Naive thymus-derived CD8-positive, alpha-beta T cell (primary cell): ENCODE results near the gene CLTA. TPM values are rescaled to one million over a fixed set of nuclear protein-coding genes. Genes with fewer than 3 reads are reported as not detected.

ENCODE experiments used
- ATAC-seq, 2 donors: fragments of 150-1000 bp; cut with Tn5 transposase in 1 of 2; sonication (Bioruptor Pico), chemical (Tn5 transposase) in 1 of 2; 1 replicate in 1 of 2; 2 replicates in 1 of 2; pipeline ENCODE4 v1.10.0; 2021; ENCODE audit warnings: mild to moderate bottlenecking in 2 of 2, moderate library complexity in 2 of 2
- POLR2A ChIA-PET: fragments of 350-600 bp; sonication (Branson Sonifier 250); formaldehyde crosslinking; loops from one replicate; lab custom pipeline; 2021; ENCODE audit warnings: antibody characterized with exemption; lab: Charles Lee
- DNase-seq, 10 donors: peaks; one replicate each; pipeline versions ENCODE4 v3.0.0 to v3.0.0-alpha.2; 2020 to 2022
- H3K27ac Mint-ChIP-seq, 10 donors: one replicate each; pipeline ENCODE4 v1.8.0; 2020 to 2022; ENCODE audit warnings: mild to moderate bottlenecking in 10 of 10, mixed read lengths in 10 of 10, moderate library complexity in 4 of 10, inconsistent platforms in 1 of 10
- H3K27me3 Mint-ChIP-seq, 5 donors: one replicate each; pipeline ENCODE4 v1.8.0; 2021 to 2022; ENCODE audit warnings: mixed read lengths in 5 of 5
- H3K36me3 Mint-ChIP-seq, 3 donors: one replicate each; pipeline ENCODE4 v1.8.0; 2020 to 2022; ENCODE audit warnings: mixed read lengths in 3 of 3, mild to moderate bottlenecking in 2 of 3, inconsistent platforms in 1 of 3
- H3K4me1 Mint-ChIP-seq, 4 donors: one replicate each; pipeline ENCODE4 v1.8.0; 2021 to 2022; ENCODE audit warnings: mixed read lengths in 4 of 4
- H3K4me3 Mint-ChIP-seq, 10 donors: one replicate each; pipeline ENCODE4 v1.8.0; 2020 to 2022; ENCODE audit warnings: mild to moderate bottlenecking in 10 of 10, mixed read lengths in 10 of 10, moderate library complexity in 6 of 10, inconsistent platforms in 1 of 10
- H3K9me3 Mint-ChIP-seq, 9 donors: one replicate each; pipeline ENCODE4 v1.8.0; 2020 to 2022; ENCODE audit warnings: mixed read lengths in 9 of 9, mild to moderate bottlenecking in 3 of 9, inconsistent platforms in 1 of 9, moderate library complexity in 1 of 9
- polyA plus RNA-seq, 3 donors: library from polyadenylated mRNA; unstranded; fragments of 300-500 nt; fragmentation: Illumina TruSeq; gene quantifications; one replicate each; pipeline ENCODE4 v1.2.3, GENCODE V29; 2021
- total RNA-seq, 8 experiments: library from RNA in 2 of 8; stranded (reverse) in 2 of 8; gene quantifications; one replicate each; pipeline ENCODE4 v1.2.3 and lab custom pipeline; 2021 to 2026

Gene CLTA
- total RNA-seq: 10 to 100 TPM; 56.7 to 59.0 TPM
- 10 to 100 TPM; 60.8 to 84.5 (median 71.0) TPM for polyA plus RNA-seq
- 22.1 to 106 (median 50.6) reads per million in 6 experiments for total RNA-seq (lab: John Stamatoyannopoulos, UW)

- DNase-seq (peak; percentile 82 to 98 (median 94)), ATAC-seq (peak; percentile 97 to 98)
- H3K27me3 Mint-ChIP-seq: peaks cover 0 to 5% (median 0%) of the 10 kb centered on the region in 5 donors
- peak within 1 kb of the TSS; percentile 88 to 99 (median 96) for H3K4me3 Mint-ChIP-seq
- peaks cover 0 to 23% (median 1%) of the 10 kb centered on the region in 3 donors for H3K36me3 Mint-ChIP-seq
- POLR2A ChIA-PET: interaction anchor here (0.6 to 2.3 kb wide), 16 partner anchors 11 to 538 kb away, joined by 3 to 14 read pairs (median 4); partner anchors contain the start of genes GLIPR2, GNE, RECK and RNF38
- H3K27ac Mint-ChIP-seq: peak within 1 kb of the TSS; percentile 62 to 98 (median 94)
- peaks cover 32 to 62% (median 47%) of the 10 kb centered on the region in 4 donors for H3K4me1 Mint-ChIP-seq
- no peaks in the 10 kb centered on the region for H3K9me3 Mint-ChIP-seq
Observed at GRCh38 chr9:36190388-36191289, at the start of gene CLTA. Gene CLTA (plus strand): TSS chr9:36190921. CDS start chr9:36191057, 136 bp downstream.

GRCh38 chr9:36141288-36141687 is 49.4 kb upstream of the CLTA start:
- no peak for ATAC-seq
- POLR2A ChIA-PET: interaction anchor here (0.6 to 1.6 kb wide), 4 partner anchors 9 to 25 kb away, joined by 3 to 7 read pairs (median 5); no protein-coding TSS in a partner anchor

GRCh38 chr9:36141761-36142160 is 49.0 kb upstream of the CLTA start:
- Mint-ChIP-seq H3K4me3 (peak overlapping the region in 9 of 10 donors; percentile 26 to 95 (median 91)), H3K36me3 (peaks cover 10 to 15% (median 14%) of the 10 kb centered on the region in 3 donors), H3K27ac (peak overlapping the region; percentile 74 to 100 (median 88)), H3K4me1 (peaks cover 76 to 97% (median 95%) of the 10 kb centered on the region in 4 donors), H3K27me3 (no peaks in the 10 kb centered on the region), H3K9me3 (peaks cover 0 to 18% (median 10%) of the 10 kb centered on the region in 9 donors)
- ATAC-seq (no peak), DNase-seq (no peak)
- POLR2A ChIA-PET: interaction anchor here (1.0 to 1.6 kb wide), 4 partner anchors 9 to 25 kb away, joined by 3 to 7 read pairs (median 5); no protein-coding TSS in a partner anchor

More at GRCh38 chr9:36141288-36141687, 49.4 kb upstream of the CLTA start:
- Mint-ChIP-seq H3K27ac (peak overlapping the region in 8 of 10 donors; percentile 55 to 100 (median 86)), H3K9me3 (peaks cover 0 to 16% (median 9%) of the 10 kb centered on the region in 9 donors), H3K36me3 (peaks cover 8 to 13% (median 12%) of the 10 kb centered on the region in 3 donors), H3K4me1 (peaks cover 74 to 94% (median 93%) of the 10 kb centered on the region in 4 donors), H3K4me3 (peak overlapping the region; percentile 31 to 95 (median 90)), H3K27me3 (no peaks in the 10 kb centered on the region)
- no peak for DNase-seq

- DNase-seq (no peak), ATAC-seq (peak in 1 of 2 donors; percentile 24)
- H3K4me1 Mint-ChIP-seq: peaks cover 72 to 98% (median 97%) of the 10 kb centered on the region in 4 donors
- no peaks in the 10 kb centered on the region for H3K27me3 Mint-ChIP-seq
- POLR2A ChIA-PET: interaction anchor here (0.6 to 1.6 kb wide), 5 partner anchors 8 to 987 kb away, joined by 3 to 7 read pairs (median 3); no protein-coding TSS in a partner anchor
- H3K9me3 Mint-ChIP-seq: peaks cover 0 to 19% (median 12%) of the 10 kb centered on the region in 9 donors
- peak overlapping the region; percentile 77 to 95 (median 90) for H3K4me3 Mint-ChIP-seq
- peak overlapping the region; percentile 94 to 100 (median 97) for H3K27ac Mint-ChIP-seq
- peaks cover 11 to 20% (median 14%) of the 10 kb centered on the region in 3 donors for H3K36me3 Mint-ChIP-seq
Observed at GRCh38 chr9:36142510-36143244, 48.0 kb upstream of the CLTA start.

GRCh38 chr9:36143245-36143641 is 47.5 kb upstream of the CLTA start:
- Mint-ChIP-seq H3K27ac (peak overlapping the region; percentile 94 to 100 (median 97)), H3K4me3 (peak overlapping the region; percentile 77 to 95 (median 88)), H3K9me3 (peaks cover 0 to 19% (median 12%) of the 10 kb centered on the region in 9 donors), H3K36me3 (peaks cover 11 to 20% (median 14%) of the 10 kb centered on the region in 3 donors), H3K4me1 (peaks cover 70 to 98% (median 96%) of the 10 kb centered on the region in 4 donors), H3K27me3 (no peaks in the 10 kb centered on the region)
- DNase-seq: no peak
- no peak for ATAC-seq
- POLR2A ChIA-PET: interaction anchor here (0.6 to 2.2 kb wide), 5 partner anchors 8 to 48 kb away, joined by 3 to 13 read pairs (median 7); partner anchors contain the start of gene CLTA

GRCh38 chr9:36144309-36145232 is 46.1 kb upstream of the CLTA start:
- peaks cover 0 to 19% (median 12%) of the 10 kb centered on the region in 9 donors for H3K9me3 Mint-ChIP-seq
- H3K36me3 Mint-ChIP-seq: peaks cover 11 to 20% (median 14%) of the 10 kb centered on the region in 3 donors
- H3K4me1 Mint-ChIP-seq: peaks cover 59 to 96% (median 92%) of the 10 kb centered on the region in 4 donors
- peak overlapping the region; percentile 94 to 100 (median 97) for H3K27ac Mint-ChIP-seq
- ATAC-seq (peak; percentile 33 to 61), DNase-seq (no peak)
- POLR2A ChIA-PET: interaction anchor here (1.1 to 2.2 kb wide), 6 partner anchors 8 to 46 kb away, joined by 3 to 13 read pairs (median 5); partner anchors contain the start of genes CLTA and GLIPR2
- H3K27me3 Mint-ChIP-seq: no peaks in the 10 kb centered on the region
- H3K4me3 Mint-ChIP-seq: peak overlapping the region; percentile 77 to 95 (median 88)

GRCh38 chr9:36145970-36146369 is 44.8 kb upstream of the CLTA start:
- DNase-seq: no peak
- no peaks in the 10 kb centered on the region for H3K27me3 Mint-ChIP-seq
- ATAC-seq: no peak
- peaks cover 11 to 21% (median 14%) of the 10 kb centered on the region in 3 donors for H3K36me3 Mint-ChIP-seq
- H3K27ac Mint-ChIP-seq: peak overlapping the region in 9 of 10 donors; percentile 0 to 100 (median 97)
- H3K4me3 Mint-ChIP-seq: peak overlapping the region in 9 of 10 donors; percentile 27 to 93 (median 85)
- peaks cover 0 to 19% (median 12%) of the 10 kb centered on the region in 9 donors for H3K9me3 Mint-ChIP-seq
- POLR2A ChIA-PET: no interaction called here
- peaks cover 56 to 96% (median 92%) of the 10 kb centered on the region in 4 donors for H3K4me1 Mint-ChIP-seq

- DNase-seq: no peak
- POLR2A ChIA-PET: interaction anchor here (0.6 to 3.8 kb wide), 2 partner anchors 9 to 187 kb away, joined by 3 to 19 read pairs; partner anchors contain the start of gene GLIPR2
- H3K9me3 Mint-ChIP-seq: peaks cover 0 to 19% (median 12%) of the 10 kb centered on the region in 9 donors
- H3K4me3 Mint-ChIP-seq: peak overlapping the region in 4 of 10 donors; percentile 14 to 79 (median 34)
- peak overlapping the region in 7 of 10 donors; percentile 58 to 97 (median 80) for H3K27ac Mint-ChIP-seq
- no peak for ATAC-seq
- peaks cover 11 to 23% (median 14%) of the 10 kb centered on the region in 3 donors for H3K36me3 Mint-ChIP-seq
- H3K27me3 Mint-ChIP-seq: no peaks in the 10 kb centered on the region
- H3K4me1 Mint-ChIP-seq: peaks cover 57 to 96% (median 92%) of the 10 kb centered on the region in 4 donors
Observed at GRCh38 chr9:36146651-36147050, 44.1 kb upstream of the CLTA start.

GRCh38 chr9:36147441-36148175 is 43.1 kb upstream of the CLTA start:
- Mint-ChIP-seq H3K27ac (peak overlapping the region; percentile 58 to 90 (median 80)), H3K9me3 (peaks cover 0 to 19% (median 12%) of the 10 kb centered on the region in 9 donors), H3K4me3 (peak overlapping the region in 8 of 10 donors; percentile 12 to 73 (median 33)), H3K36me3 (peaks cover 11 to 23% (median 14%) of the 10 kb centered on the region in 3 donors), H3K27me3 (no peaks in the 10 kb centered on the region), H3K4me1 (peaks cover 54 to 95% (median 90%) of the 10 kb centered on the region in 4 donors)
- ATAC-seq (no peak), DNase-seq (no peak)
- POLR2A ChIA-PET: interaction anchor here (0.6 to 3.8 kb wide), 4 partner anchors 10 to 186 kb away, joined by 3 to 19 read pairs (median 4); partner anchors contain the start of genes CLTA and GLIPR2
